ENCODE measurements around the gene HPS5.
"Not testable (repeated sequence)": the region's sequence is repeated elsewhere in the genome, so short reads cannot be mapped to it uniquely, and the experiment has no call there.

GRCh38 chr11:18247191-18247581 is 74.8 kb downstream of the HPS5 start:
- TF ChIP-seq CTCF (conservative IDR thresholded peaks at IDR 0.05; ENCODE audit: low read depth, low read length); FOS (IDR thresholded peaks at IDR 0.05; ENCODE audit: low read depth, low read length); POLR2A (IDR thresholded peaks at IDR 0.05; ENCODE audit: low read depth, low read length); BHLHE40 (IDR thresholded peaks at IDR 0.05; ENCODE audit: low read depth, low read length); RFX5 (IDR thresholded peaks at IDR 0.05; ENCODE audit: low read depth, low read length); RCOR1 (IDR thresholded peaks at IDR 0.05; ENCODE audit: insufficient replicate concordance, low read length); CEBPB (IDR thresholded peaks at IDR 0.05; ENCODE audit: low read depth, low read length): not testable (repeated sequence)
